ENCODE measurements around the gene BRICD5.

Gene BRICD5

DNA sequence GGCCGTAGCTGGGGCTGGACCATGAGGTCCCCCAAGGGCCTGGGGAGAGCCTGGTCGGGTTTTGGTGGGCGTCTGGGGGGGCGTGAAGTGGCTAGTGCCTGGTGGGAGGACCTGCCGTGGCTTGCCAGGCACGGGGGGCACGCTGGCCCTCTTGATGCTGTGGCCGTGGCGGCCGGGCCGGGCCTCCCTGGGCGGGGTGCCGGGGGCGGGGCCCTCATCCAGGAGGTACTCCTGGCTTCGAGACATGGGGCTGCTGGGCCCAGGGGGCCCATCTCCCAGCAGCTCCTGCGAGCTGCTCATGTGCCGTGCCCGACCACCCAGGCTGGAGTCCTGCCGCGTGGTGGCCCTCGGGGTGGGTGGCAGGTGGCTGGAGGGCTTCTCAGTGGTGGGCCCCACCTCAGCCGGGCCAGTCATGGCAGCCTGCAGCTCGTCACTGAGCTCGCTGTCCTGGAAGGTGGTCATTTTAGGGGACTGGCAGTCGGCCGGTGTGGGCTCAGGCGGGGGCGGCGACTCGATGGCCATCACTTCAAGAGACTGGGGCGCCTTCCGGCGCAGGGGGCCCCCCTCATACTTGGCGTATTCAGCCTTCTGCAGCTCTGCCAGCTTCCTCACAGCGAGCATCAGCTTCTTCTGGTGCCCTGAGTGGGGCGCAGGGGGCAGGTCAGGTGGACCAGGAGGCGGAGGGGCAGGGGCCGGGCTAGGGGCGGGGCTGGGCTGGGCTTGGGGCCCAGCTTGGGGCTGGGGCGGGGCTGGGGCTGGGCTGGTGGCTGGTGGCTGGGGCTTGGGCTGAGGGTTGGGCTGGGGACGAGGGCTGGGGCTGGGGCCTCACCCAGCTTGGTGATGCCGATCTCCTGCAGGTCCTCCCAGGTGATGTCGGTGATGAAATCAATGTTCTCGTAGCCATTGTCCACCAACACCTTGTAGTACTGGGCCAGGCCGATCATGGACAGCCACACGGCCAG lies 29.4 kb downstream of the BRICD5 start:
- no peak for DNase-seq (ENCODE audit: low spot score)

GRCh38 chr16:2180461-2180860 lies 30.2 kb downstream of the BRICD5 start:
- no peak for DNase-seq (ENCODE audit: low spot score)

DNA sequence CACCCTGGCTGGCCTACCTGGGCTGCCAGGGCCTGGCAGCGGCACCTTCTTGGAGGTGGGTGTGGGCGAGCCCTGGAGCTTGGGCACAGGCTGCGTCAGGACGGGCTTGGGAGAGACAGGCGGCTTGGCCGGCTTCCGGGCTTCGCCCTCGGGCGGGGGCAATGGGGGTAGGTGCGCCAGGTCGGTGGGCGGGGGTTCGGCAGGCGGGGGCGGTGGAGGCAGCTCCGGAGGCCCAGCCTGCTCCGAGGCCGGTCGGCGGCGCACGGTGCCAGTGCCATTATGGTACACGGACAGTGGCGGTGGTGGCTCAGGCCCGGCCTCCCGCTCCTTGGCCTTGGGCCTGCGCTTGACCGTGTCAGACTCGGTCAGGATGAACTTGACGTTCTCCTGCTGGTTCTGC lies 31.1 kb downstream of the BRICD5 start:
- DNase-seq (ENCODE audit: low spot score) = no peak

- no peak for DNase-seq (ENCODE audit: low spot score)
Observed at GRCh38 chr16:2179107-2179501, 31.6 kb downstream of the BRICD5 start.

- no peak for DNase-seq (ENCODE audit: low spot score)
Observed at GRCh38 chr16:2178321-2179106, 32.1 kb downstream of the BRICD5 start.

- no peak for DNase-seq (ENCODE audit: low spot score)
Observed at GRCh38 chr16:2177561-2177960, 33.1 kb downstream of the BRICD5 start.

DNA sequence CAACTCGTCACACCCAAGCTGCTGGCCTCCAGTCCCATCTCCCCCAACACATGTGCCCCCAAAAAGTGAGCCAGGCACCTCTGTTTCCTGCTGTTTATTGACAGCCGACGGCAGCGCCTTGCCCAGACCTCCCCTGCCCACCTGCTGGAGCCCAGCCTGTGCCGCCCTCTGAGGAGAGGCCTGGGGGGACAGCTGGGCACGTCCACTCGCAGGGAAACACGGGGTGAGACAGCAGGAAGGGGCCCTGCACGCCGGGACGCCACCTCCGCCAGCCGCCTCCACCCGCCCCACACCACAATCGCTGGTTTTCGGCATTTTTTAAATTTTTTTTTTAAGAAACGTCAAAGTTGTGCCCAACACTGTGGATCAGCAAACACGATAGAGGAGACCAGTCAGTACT lies 33.6 kb downstream of the BRICD5 start:
- no peak for DNase-seq (ENCODE audit: low spot score)

DNA sequence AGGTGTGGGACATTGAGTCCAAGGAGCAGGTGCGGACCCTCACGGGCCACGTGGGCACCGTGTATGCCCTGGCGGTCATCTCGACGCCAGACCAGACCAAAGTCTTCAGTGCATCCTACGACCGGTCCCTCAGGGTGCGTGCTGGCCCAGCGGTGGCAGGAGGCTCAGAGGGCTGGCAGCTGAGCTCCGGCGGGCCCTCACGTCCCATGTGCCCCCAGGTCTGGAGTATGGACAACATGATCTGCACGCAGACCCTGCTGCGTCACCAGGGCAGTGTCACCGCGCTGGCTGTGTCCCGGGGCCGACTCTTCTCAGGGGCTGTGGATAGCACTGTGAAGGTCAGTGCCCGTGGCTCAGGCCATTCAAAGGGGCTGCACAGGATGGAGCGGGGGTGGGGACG lies 34.6 kb downstream of the BRICD5 start:
- DNase-seq (ENCODE audit: low spot score) = no peak

DNA sequence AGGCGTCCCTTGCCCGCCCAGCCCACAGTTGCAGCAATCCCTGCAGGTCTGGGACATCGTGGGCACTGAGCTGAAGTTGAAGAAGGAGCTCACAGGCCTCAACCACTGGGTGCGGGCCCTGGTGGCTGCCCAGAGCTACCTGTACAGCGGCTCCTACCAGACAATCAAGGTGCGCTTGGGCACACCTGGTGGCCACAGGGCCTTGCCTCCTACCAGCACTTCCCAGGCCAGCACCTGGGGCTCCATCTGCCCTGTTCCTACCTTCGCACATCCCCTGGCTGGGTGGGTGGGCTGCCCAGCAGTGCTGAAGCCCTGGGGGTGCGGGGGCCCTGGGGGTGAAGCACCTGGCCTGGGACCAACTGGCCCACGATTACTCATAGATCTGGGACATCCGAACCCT lies 35.2 kb downstream of the BRICD5 start:
- no peak for DNase-seq (ENCODE audit: low spot score)

DNA sequence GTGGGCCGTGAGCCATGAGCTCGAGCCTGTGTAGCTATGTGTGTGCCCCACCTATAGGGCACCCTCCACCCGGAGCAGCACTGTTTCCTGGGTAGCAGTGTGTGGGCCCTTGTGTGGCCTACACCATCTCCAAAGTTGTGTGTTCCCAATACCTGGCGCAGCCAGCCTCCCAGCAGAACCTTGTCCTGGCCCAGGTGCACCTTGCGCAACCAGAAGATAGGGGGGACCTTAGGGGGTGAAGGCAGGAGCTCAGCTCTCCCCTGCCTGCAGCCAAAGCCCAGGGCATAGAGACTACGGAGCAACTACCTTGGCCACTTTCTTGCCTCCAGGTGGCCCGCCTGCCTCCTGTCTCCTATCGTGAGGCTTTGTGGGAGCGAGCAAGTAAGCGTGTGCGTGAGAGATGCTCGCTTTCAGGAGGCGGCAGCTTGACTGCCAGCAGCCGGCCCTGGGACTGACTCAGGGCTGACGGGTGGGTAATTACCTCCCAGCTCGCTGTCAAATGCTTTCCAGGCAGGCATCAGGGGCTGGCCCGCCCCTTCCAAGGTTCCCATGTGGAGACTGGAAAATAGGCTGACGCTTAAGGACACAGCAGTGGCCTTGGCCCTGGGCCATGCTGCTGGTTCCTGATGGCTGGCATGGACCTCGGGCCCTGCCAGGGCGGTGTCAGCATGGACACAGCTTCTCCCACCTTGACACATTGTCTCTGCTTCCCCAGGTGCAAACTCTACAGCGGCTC lies 36.1 kb downstream of the BRICD5 start:
- DNase-seq (ENCODE audit: low spot score) = no peak

DNA sequence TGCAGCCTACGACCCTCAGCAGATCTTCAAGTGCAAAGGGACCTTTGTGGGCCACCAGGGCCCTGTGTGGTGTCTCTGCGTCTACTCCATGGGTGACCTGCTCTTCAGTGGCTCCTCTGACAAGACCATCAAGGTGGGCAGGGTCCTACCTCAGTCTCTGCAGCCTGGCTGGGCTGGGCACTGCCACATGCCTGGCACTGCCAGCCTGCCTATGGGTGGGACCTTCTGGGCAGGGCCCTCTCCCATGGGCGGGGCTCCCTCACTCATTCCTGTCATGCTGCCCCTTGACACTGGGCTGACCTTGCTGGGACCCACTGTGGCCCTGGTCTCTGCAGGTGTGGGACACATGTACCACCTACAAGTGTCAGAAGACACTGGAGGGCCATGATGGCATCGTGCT lies 36.7 kb downstream of the BRICD5 start:
- no peak for DNase-seq (ENCODE audit: low spot score)

DNA sequence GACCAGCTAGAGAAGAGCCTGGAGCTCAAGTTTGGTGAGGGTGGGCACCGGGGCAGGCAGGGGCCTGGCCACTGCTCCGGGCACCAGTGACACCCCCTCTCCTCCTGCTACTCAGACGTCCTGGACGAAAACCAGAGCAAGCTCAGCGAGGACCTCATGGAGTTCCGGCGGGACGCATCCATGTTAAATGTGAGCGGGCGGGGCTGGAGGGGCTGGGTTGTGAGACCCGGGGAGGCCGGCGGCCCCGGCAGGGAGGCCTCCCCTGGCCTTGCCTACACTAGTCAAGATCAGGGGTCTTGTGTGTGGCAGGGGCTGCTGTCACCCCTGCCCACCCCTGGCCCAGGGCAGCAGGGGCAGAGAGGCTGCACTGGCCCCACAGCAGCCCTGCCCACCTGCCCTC lies 37.3 kb downstream of the BRICD5 start:
- DNase-seq (ENCODE audit: low spot score) = no peak

DNA sequence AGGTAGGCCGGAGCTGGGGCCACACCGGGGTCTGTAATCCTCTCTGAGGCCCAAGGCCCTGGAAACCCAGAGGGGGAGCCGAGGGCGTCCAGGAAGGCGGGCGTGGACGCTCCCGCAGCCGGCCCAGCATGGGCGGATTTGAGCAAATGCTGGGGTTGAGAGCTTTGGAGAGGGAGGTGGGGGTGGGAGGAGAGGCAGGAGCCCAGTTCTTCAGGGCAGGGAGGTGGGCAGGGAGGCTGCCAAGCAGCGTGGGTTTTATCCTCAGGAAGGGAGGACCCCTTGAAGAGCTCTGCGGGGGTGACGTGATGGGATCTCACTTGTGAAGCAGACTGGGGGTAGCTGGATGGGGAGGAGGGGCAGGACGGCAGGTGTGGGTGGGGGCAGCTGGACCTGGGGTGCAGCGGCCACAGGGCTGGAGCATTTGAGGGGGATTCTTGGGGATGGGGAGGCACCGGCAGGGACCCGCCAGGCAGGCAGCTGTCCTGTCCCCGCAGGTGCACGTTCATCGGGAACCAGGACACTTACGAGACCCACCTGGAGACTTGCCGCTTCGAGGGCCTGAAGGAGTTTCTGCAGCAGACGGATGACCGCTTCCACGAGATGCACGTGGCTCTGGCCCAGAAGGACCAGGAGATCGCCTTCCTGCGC lies 37.9 kb downstream of the BRICD5 start:
- no peak for DNase-seq (ENCODE audit: low spot score)

GRCh38 chr16:2171601-2172178 lies 39.0 kb downstream of the BRICD5 start:
- DNase-seq (ENCODE audit: low spot score) = no peak

DNA sequence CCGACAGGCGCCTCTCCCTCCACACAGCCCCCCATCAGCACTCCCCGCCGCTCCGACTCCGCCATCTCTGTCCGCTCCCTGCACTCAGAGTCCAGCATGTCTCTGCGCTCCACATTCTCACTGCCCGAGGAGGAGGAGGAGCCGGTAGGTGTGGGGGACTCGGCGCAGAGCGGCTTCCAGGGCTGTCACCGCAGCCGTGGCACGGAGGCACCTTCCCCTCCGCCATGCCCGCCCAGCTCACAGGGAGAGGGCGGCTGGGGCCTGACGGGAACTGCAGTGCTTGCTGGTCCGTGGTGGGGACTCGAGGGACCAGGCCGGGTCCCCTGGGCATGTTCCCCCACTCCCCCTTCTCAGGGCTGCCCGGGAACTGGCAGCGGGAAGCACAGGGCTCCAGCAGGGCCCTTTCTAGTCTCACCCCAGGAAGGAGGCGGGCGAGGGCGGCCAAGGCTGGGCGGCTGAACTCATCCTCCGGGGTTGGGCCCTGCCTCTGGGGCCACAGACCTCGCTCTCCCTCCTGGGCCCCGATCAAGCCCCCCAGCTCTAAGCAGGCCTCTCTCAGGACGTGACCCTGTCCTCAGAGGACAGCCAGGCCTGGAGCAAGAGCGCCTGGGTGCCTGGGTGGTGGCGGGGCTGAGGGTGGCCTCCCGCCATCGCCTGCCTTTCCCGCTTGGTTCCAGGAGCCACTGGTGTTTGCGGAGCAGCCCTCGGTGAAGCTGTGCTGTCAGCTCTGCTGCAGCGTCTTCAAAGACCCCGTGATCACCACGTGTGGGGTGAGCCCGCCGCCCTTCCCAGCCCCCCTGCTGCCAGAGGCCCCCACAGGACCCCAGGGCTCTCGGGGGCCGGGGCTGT lies 39.9 kb downstream of the BRICD5 start:
- DNase-seq (ENCODE audit: low spot score) = no peak

- DNase-seq (ENCODE audit: low spot score) = no peak
Observed at GRCh38 chr16:2170080-2170479, 40.6 kb downstream of the BRICD5 start.

GRCh38 chr16:2167068-2167638 lies 43.5 kb downstream of the BRICD5 start:
- no peak for DNase-seq (ENCODE audit: low spot score)

DNA sequence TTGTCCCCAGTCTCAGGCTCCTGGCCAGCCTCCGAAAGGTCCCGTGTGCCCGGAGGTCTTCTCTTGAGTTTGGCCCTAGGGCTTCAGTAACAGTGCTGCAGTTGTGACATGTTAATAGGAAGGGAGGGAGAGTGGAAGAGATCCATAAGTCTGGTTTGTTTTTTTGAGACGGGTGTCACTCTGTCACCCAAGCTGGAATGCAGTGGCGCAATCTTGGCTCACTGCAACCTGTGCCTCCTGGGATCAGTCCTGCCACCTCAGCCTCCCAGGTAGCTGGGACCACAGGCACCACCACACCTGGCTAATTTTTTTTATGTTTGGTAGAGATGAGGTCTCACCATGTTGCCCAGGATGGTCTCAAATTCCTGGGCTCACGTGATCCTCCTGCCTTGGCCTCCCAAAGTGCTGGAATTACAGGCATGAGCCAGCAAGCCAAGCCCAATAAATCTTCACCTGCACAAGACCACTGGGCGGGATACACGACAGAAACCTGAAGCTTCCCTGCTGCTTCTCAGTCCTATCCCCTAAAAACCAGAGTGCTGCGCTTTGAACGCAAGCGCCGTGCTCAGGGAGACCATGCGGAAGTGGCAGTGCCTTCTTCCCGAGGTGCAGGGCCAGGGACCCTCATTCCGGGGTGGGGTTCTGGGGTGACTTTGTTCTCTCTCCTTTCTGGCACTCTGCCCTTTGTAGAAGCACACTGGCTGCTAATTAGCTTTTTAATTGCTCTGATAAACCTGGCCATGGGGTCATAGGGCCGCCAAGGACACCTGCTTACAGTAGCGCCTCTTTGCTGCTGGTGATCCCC lies 44.2 kb downstream of the BRICD5 start:
- DNase-seq (ENCODE audit: low spot score) = no peak

GRCh38 chr16:2165861-2166260 lies 44.8 kb downstream of the BRICD5 start:
- no peak for DNase-seq (ENCODE audit: low spot score)
